ENCODE measurements around the gene SEPTIN12.
"Not testable (repeated sequence)": the region's sequence is repeated elsewhere in the genome, so short reads cannot be mapped to it uniquely, and the experiment has no call there.

Gene SEPTIN12

GRCh38 chr16:4802659-4803287 is 14.6 kb upstream of the SEPTIN12 start:
- peak; percentile 82 to 90 for DNase-seq

DNA sequence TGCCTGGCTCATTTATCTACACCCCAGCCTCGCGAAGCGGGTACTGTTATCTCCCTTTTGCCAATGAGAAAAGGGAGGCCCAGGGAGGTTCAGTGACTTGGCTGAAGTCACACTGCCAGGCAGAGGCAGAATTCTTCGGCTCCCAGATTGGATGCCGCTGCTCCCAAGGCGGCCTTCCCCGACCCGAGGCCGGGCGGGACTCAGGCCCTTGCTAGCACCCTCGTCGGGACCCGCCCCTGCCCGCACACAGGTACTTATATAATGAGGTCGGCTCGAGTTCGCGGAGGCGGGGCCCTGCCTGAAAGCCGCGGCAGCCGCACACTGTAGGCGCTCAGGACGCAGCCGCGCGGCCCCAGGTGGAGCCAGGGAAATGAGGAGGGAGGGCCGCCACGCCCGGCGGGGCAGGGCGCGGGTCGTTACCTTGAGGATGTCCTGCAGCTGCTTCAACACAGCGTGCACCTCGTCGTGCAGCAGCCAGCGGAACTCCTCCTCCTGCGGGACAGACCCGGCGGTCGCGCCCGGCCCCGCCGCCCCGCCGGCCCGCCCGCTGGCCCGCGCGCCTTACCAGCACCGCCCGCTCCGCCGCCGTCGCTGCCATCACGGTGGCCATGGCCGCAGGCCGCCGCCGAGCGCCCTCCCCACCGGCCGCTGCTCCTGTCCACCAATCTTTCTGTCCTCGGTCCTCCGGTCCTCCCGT is 14.0 kb upstream of the SEPTIN12 start, which contains the start of gene ROGDI:
TSS of gene ROGDI (minus strand) at position 672 of the 697 bp plus-strand sequence. CDS start at position 610, 62 bp downstream.
- DNase-seq, result peak; percentile 71 to 75

DNA sequence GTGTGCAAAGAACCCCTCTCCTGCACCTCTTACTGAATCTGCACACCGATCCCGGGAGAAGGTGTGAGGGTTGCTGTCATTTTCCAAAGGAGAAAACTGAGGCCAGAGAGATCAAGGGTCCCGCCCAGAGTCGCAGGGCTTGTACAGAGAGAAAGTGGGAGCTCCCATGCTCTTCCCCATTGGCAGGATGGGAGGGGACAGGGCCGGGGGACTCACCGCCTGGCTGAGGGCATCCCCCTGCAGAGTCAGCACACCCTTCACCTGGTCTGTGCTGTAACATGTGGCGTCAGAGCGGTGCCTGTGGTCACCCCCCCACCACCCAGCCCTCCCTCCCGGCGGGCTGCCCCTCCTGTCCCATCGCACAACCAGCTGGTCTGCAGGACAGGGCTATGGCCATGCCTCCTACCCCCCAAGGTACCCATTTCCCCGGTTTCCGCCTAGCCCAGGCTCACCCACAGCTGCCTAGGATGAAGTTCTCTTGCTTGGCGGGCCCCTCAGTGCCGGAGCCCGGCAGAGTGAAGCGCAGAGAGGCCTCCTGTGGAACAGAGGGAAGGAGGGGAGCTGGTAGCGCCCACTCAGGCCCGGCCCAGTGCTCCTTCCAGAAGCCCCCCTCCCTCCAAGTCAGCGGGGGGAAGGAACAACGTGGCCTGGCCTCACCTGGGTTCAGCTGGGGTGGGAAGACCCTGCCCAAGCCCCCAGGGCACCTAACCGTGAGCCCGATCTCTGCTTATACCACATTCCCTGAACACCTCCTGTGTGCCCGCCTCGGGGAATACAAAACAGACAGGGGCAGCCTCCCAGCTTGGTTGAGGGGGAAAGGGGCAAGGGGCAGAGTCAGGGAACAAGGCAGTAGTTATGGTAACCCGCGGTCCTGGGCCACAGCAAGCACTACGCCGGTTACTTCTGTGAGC is 13.2 kb upstream of the SEPTIN12 start:
- no peak for DNase-seq

DNA sequence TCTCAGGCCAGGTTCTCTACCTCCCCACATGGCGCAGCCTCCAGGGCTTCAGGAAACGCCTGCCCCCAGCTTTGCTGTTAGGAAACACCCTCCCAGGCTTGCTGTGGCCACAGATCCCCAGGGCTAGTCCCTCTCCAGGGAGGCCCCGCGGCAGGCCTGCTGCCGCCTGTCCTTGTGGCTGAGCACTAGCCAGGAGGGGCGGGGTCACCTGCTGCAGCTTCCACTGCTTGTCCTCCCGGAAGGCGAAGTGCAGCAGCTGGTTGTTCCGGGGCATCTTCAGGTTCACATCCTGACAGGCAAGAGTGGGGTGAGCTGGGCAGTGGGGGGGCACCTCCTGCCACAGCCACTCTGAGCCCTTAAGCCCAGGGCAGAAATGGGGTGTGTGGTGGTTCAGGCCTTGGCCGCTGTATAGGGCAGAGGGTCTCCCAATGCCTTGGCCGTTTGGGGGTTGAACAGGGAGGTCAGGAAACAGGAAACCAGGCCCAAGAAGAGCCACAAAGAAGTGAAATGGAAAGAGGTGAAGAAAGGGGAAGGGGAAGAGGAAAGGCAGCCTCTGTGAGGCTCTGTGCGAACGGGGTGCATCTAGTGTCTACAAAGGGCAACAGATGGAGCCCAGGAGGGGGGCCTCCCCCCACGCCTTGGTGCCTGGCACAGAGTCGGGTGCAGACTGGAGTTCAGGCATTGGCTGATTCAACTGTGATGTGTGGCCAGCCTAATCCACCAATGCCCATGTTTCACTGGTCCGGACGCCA is 12.3 kb upstream of the SEPTIN12 start:
- DNase-seq, result no peak

- DNase-seq, result no peak
Observed at GRCh38 chr16:4799171-4799855, 11.2 kb upstream of the SEPTIN12 start.

DNA sequence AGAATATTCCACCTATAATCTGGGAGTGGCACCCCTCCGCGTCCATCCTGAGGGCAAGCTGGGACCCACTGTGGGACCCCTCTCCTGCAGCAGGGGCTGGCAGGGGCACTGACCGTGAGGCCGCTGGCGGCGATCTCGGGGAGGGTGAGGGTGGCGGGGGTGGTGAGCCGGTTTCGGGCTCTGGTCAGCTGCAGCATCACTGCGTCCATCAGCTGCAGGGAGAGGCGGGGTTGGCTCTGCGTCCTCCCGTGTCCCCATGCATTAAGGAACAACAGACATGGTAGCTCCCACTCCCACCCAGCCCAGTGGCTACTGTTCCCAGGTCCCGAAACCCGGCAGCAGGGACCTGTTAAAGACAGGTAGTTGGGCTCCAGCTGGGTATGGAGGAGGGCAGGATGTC is 10.3 kb upstream of the SEPTIN12 start:
- DNase-seq, result no peak

- DNase-seq, result no peak
Observed at GRCh38 chr16:4797805-4798252, 9.7 kb upstream of the SEPTIN12 start.

DNA sequence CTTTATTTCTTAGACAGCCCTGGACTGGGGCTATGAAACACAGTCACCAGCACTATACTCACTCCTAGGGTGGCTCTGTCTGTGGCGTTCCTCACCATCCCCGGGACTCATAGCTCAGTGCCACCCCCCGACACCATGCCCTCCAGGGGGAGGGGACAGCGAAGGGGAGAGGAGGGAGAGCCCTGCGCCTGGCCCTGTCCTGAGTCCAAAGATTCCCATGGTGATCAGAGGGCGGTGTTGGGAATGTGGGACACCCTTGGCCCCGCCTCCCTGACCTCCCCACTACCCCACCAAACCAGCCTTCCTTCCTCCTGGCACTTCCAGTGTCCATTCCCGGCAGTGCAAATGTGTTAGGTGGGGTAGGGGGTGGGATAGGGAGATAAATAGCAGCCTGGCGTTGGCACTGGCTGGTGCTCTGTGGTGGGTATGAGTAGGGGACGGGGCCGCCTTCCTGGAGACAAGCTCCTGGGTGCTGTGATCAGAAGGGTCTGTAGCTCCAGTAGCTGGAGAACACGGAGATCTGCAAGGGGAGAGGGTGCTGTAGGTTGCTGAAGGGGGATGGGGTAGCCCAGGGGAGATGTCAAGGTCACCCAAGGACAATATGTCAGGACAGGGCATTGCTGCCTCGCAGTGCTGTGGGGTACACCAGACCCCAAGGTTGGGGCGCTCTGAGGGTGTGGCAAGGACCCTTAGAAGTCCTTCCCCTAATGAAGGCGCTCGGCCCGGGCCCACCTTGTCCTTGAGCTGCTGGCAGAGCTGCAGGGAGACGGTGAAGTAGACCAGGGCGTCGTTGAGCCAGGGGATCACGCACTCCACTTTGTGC is 9.0 kb upstream of the SEPTIN12 start:
- no peak for DNase-seq

DNA sequence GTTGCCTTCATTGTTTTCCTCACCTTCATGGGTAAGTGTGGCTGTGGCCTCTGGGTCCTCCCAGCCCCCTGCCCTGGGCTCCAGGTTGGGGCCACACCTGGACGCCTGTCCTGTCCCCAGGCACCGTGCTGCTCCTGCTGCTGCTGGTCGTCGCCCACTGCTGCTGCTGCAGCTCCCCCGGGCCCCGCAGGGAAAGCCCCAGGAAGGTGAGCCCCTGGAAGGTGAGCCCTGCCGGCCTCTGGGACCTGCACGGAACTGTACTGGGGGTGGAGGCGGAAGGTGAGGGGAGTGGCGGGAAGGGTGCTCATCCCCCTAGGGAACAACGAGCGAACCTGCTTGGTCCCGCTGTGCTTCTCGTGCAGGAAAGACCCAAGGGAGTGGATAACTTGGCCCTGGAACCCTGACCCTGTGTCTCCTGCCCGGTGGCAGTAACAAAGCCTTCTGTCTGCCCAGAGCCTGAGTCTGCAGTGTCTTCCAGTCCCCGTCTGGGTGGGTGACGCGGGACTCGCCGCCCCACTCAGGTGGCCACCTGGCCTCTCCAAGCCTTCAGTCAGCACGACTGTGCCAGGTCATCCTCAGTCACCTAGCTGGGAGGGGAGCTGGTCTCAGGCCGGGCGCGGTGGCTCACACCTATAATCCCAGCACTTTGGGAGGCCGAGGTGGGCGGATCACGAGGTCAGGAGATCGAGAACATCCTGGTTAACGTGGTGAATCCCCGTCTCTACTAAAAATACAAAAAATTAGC is 7.9 kb upstream of the SEPTIN12 start:
- DNase-seq, result no peak

GRCh38 chr16:4795181-4795827 is 7.2 kb upstream of the SEPTIN12 start, which contains the start of gene SMIM22:
Gene SMIM22 (plus strand): TSS chr16:4795369. CDS start chr16:4795735, 366 bp downstream.
- DNase-seq, result no peak

DNA sequence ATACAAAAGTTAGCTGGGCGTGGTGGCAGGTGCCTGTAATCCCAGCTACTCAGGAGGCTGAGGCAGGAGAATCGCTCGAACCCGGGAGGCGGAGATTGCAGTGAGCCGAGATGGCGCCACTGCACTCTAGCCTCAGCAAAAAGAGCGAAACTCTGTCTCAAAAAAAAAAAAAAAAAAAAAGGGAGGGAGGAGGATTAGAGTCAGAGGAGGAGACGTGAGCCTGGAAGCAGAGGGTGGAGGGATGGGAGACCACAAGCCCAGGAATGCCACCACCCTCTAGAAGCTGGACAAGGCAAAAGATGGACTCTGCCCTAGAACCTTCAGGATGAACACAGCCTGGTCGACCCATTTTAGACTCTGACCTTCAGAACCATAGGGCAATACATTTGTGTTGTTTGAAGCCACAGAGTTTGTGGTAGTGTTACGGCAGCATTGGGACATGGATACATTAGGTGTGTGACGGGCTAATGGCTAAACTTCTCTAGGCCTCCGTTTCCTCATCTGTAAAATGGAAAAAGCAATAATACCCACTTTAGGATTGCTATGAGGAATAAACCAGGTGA is 4.9 kb upstream of the SEPTIN12 start:
- no peak for DNase-seq

GRCh38 chr16:4790871-4791270 is 2.7 kb upstream of the SEPTIN12 start:
- no peak for DNase-seq

- no peak for DNase-seq
Observed at GRCh38 chr16:4790261-4790660, 2.1 kb upstream of the SEPTIN12 start.

GRCh38 chr16:4788910-4789309 is 765 bp upstream of the SEPTIN12 start:
- no peak for DNase-seq

- DNase-seq, result no peak
Observed at GRCh38 chr16:4788489-4788889, 344 bp upstream of the SEPTIN12 start.

- DNase-seq, result no peak
Observed at GRCh38 chr16:4787068-4787467, 1.1 kb downstream of the SEPTIN12 start.

DNA sequence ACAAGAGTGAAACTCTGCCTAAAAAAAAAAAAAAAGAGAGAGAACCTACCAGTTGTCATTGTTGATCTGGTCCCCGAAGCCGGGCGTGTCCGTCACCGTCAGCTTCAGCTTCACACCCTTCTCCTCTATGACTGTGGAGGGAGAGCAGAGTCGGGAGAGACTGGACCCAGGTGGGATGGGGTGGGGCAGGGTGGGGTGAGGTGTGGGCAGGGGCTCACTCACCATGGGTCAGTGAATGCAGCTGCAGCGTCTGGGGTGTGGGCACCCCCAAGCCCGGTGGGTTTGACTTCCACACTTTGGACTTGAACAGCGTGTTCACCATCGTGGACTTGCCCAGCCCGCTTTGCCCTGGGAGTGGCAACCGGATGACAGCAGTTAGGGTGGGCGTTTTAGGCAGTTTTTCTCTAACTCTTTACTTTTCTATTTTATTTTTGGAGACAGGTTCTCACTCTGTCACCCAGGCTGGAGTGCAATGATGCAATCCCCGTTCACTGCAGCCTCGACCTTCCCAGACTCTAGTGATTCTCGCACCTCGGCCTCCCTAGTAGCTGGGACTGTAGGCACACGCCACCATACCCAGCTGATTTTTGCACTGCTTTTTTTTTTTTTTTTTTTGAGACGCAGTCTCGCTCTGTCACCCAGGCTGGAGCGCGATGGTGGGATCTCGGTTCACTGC is 2.2 kb downstream of the SEPTIN12 start:
- DNase-seq, result no peak

DNA sequence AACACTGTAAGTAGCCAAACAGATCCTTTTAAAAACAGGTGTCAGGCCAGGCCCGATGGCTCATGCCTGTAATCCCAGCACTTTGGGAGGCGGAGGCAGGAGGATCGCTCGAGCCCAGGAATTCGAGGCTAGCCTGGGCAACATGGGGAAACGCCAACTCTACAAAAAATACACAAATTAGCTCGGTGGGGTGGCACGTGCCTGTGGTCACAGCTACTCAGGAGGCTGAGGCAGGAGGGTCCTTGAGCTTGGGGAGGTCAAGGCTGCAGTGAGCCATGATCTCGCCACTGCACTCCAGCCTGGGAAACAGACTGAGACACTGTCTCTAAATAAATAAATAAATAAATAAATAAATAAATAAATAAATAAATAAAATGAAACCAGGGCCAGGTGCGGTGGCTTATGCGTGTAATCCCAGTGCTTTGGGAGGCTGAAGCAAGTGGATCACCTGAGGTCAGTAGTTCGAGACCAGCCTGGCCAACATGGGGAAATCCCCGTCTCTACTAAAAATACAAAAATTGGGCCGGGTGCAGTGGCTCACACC is 3.6 kb downstream of the SEPTIN12 start:
- not testable (repeated sequence) for DNase-seq
